ENCODE results near the gene RFX5.

RFX5 gene

GRCh38 chr1:151315565-151316235 is 31.4 kb downstream of the RFX5 start:
- no peak for DNase-seq (ENCODE audit: low read depth, low spot score)
- no peak overlapping the region for H3K9ac ChIP-seq (ENCODE audit: insufficient read length)
- H3K27ac ChIP-seq = no peak overlapping the region
- peaks cover 50% of the 10 kb centered on the region for H3K36me3 ChIP-seq (ENCODE audit: insufficient read depth, low read length)
- TF ChIP-seq FOXP2 (optimal IDR thresholded peaks at IDR 0.05; ENCODE audit: control extremely low read depth, extremely low read length, insufficient read depth) (no peak), EZH2 (IDR thresholded peaks at IDR 0.05) (no peak), POLR2AphosphoS5 (IDR thresholded peaks at IDR 0.05; ENCODE audit: borderline replicate concordance, low read depth, low read length) (no peak)
- no peak overlapping the region for H3K4me3 ChIP-seq
- H3K9me3 ChIP-seq (ENCODE audit: low read depth, low read length) = no peaks in the 10 kb centered on the region

GRCh38 chr1:151314137-151314875 is 32.7 kb downstream of the RFX5 start:
- TF ChIP-seq FOXP2 (optimal IDR thresholded peaks at IDR 0.05; ENCODE audit: control extremely low read depth, extremely low read length, insufficient read depth) (no peak), POLR2AphosphoS5 (IDR thresholded peaks at IDR 0.05; ENCODE audit: borderline replicate concordance, low read depth, low read length) (no peak), EZH2 (IDR thresholded peaks at IDR 0.05) (no peak)
- peaks cover 52% of the 10 kb centered on the region for H3K36me3 ChIP-seq (ENCODE audit: insufficient read depth, low read length)
- H3K9me3 ChIP-seq (ENCODE audit: low read depth, low read length) = no peaks in the 10 kb centered on the region
- no peak overlapping the region for H3K4me3 ChIP-seq
- H3K27ac ChIP-seq = no peak overlapping the region
- no peak for DNase-seq (ENCODE audit: low read depth, low spot score)
- no peak overlapping the region for H3K9ac ChIP-seq (ENCODE audit: insufficient read length)

- no peaks in the 10 kb centered on the region for H3K9me3 ChIP-seq (ENCODE audit: low read depth, low read length)
- H3K36me3 ChIP-seq (ENCODE audit: insufficient read depth, low read length) = peaks cover 47% of the 10 kb centered on the region
- no peak for DNase-seq (ENCODE audit: low read depth, low spot score)
- no peak for TF ChIP-seq EZH2 (IDR thresholded peaks at IDR 0.05)
- TF ChIP-seq POLR2AphosphoS5 (IDR thresholded peaks at IDR 0.05; ENCODE audit: borderline replicate concordance, low read depth, low read length) = no peak
- no peak for TF ChIP-seq FOXP2 (optimal IDR thresholded peaks at IDR 0.05; ENCODE audit: control extremely low read depth, extremely low read length, insufficient read depth)
- no peak overlapping the region for H3K9ac ChIP-seq (ENCODE audit: insufficient read length)
- H3K27ac ChIP-seq = no peak overlapping the region
- H3K4me3 ChIP-seq = no peak overlapping the region
Measured at GRCh38 chr1:151313501-151313900, 33.6 kb downstream of the RFX5 start.

GRCh38 chr1:151312826-151313225 is 34.2 kb downstream of the RFX5 start:
- H3K27ac ChIP-seq = no peak overlapping the region
- H3K9ac ChIP-seq (ENCODE audit: insufficient read length) = no peak overlapping the region
- no peaks in the 10 kb centered on the region for H3K9me3 ChIP-seq (ENCODE audit: low read depth, low read length)
- no peak for TF ChIP-seq POLR2AphosphoS5 (IDR thresholded peaks at IDR 0.05; ENCODE audit: borderline replicate concordance, low read depth, low read length)
- no peak for TF ChIP-seq EZH2 (IDR thresholded peaks at IDR 0.05)
- no peak for TF ChIP-seq FOXP2 (optimal IDR thresholded peaks at IDR 0.05; ENCODE audit: control extremely low read depth, extremely low read length, insufficient read depth)
- no peak overlapping the region for H3K4me3 ChIP-seq
- no peak for DNase-seq (ENCODE audit: low read depth, low spot score)
- H3K36me3 ChIP-seq (ENCODE audit: insufficient read depth, low read length) = peaks cover 54% of the 10 kb centered on the region

- Histone ChIP-seq H3K4me3 (no peak overlapping the region), H3K36me3 (ENCODE audit: insufficient read depth, low read length) (peaks cover 54% of the 10 kb centered on the region), H3K9ac (ENCODE audit: insufficient read length) (no peak overlapping the region), H3K9me3 (ENCODE audit: low read depth, low read length) (no peaks in the 10 kb centered on the region), H3K27ac (no peak overlapping the region)
- TF ChIP-seq EZH2 (IDR thresholded peaks at IDR 0.05) = no peak
- TF ChIP-seq FOXP2 (optimal IDR thresholded peaks at IDR 0.05; ENCODE audit: control extremely low read depth, extremely low read length, insufficient read depth) = no peak
- TF ChIP-seq POLR2AphosphoS5 (IDR thresholded peaks at IDR 0.05; ENCODE audit: borderline replicate concordance, low read depth, low read length) = no peak
- DNase-seq (ENCODE audit: low read depth, low spot score) = no peak
Measured at GRCh38 chr1:151312411-151312810, 34.6 kb downstream of the RFX5 start.

GRCh38 chr1:151311589-151312331 is 35.3 kb downstream of the RFX5 start:
- TF ChIP-seq FOXP2 (optimal IDR thresholded peaks at IDR 0.05; ENCODE audit: control extremely low read depth, extremely low read length, insufficient read depth) = no peak
- no peak for TF ChIP-seq POLR2AphosphoS5 (IDR thresholded peaks at IDR 0.05; ENCODE audit: borderline replicate concordance, low read depth, low read length)
- TF ChIP-seq EZH2 (IDR thresholded peaks at IDR 0.05) = no peak
- no peak overlapping the region for H3K27ac ChIP-seq
- DNase-seq (ENCODE audit: low read depth, low spot score) = no peak
- H3K36me3 ChIP-seq (ENCODE audit: insufficient read depth, low read length) = peaks cover 58% of the 10 kb centered on the region
- no peaks in the 10 kb centered on the region for H3K9me3 ChIP-seq (ENCODE audit: low read depth, low read length)
- no peak overlapping the region for H3K4me3 ChIP-seq
- no peak overlapping the region for H3K9ac ChIP-seq (ENCODE audit: insufficient read length)

- Histone ChIP-seq H3K36me3 (ENCODE audit: insufficient read depth, low read length) (peaks cover 64% of the 10 kb centered on the region), H3K4me3 (no peak overlapping the region), H3K9me3 (ENCODE audit: low read depth, low read length) (no peaks in the 10 kb centered on the region), H3K9ac (ENCODE audit: insufficient read length) (no peak overlapping the region), H3K27ac (no peak overlapping the region)
- TF ChIP-seq EZH2 (IDR thresholded peaks at IDR 0.05) (no peak), POLR2AphosphoS5 (IDR thresholded peaks at IDR 0.05; ENCODE audit: borderline replicate concordance, low read depth, low read length) (no peak), FOXP2 (optimal IDR thresholded peaks at IDR 0.05; ENCODE audit: control extremely low read depth, extremely low read length, insufficient read depth) (no peak)
- DNase-seq (ENCODE audit: low read depth, low spot score) = no peak
Measured at GRCh38 chr1:151311011-151311410, 36.0 kb downstream of the RFX5 start.

GRCh38 chr1:151309811-151310323 is 37.2 kb downstream of the RFX5 start:
- Histone ChIP-seq H3K36me3 (ENCODE audit: insufficient read depth, low read length) (peaks cover 66% of the 10 kb centered on the region), H3K27ac (no peak overlapping the region), H3K9me3 (ENCODE audit: low read depth, low read length) (no peaks in the 10 kb centered on the region), H3K9ac (ENCODE audit: insufficient read length) (no peak overlapping the region), H3K4me3 (no peak overlapping the region)
- DNase-seq (ENCODE audit: low read depth, low spot score) = no peak
- no peak for TF ChIP-seq POLR2AphosphoS5 (IDR thresholded peaks at IDR 0.05; ENCODE audit: borderline replicate concordance, low read depth, low read length)
- TF ChIP-seq EZH2 (IDR thresholded peaks at IDR 0.05) = no peak
- TF ChIP-seq FOXP2 (optimal IDR thresholded peaks at IDR 0.05; ENCODE audit: control extremely low read depth, extremely low read length, insufficient read depth) = no peak

Measured in SK-N-MC (cell line).